NCI-H1092 (cell line): ENCODE measurements around the gene CA4.

Experiments used
- DNase-seq: peaks from one replicate; lab custom pipeline; 2025; lab: John Stamatoyannopoulos, UW

Gene CA4

GRCh38 chr17:60130466-60130865, 19.3 kb upstream of the CA4 start:
- DNase-seq, result no peak

- no peak for DNase-seq
Observed at GRCh38 chr17:60134396-60135150, 15.2 kb upstream of the CA4 start.

- DNase-seq, result peak; percentile 87
Observed at GRCh38 chr17:60135151-60135950, 14.4 kb upstream of the CA4 start.

GRCh38 chr17:60135951-60136666, 13.7 kb upstream of the CA4 start:
- no peak for DNase-seq

- DNase-seq, result no peak
Observed at GRCh38 chr17:60137731-60138130, 12.0 kb upstream of the CA4 start.

GRCh38 chr17:60138769-60139437, 10.9 kb upstream of the CA4 start:
- no peak for DNase-seq

- no peak for DNase-seq
Observed at GRCh38 chr17:60139438-60140285, 10.1 kb upstream of the CA4 start.

GRCh38 chr17:60141111-60142018, 8.4 kb upstream of the CA4 start:
- no peak for DNase-seq

GRCh38 chr17:60142872-60143499, 6.8 kb upstream of the CA4 start:
- DNase-seq, result peak; percentile 77

GRCh38 chr17:60145006-60145935, 4.5 kb upstream of the CA4 start:
- no peak for DNase-seq

- no peak for DNase-seq
Observed at GRCh38 chr17:60146206-60146605, 3.6 kb upstream of the CA4 start.

GRCh38 chr17:60147553-60148223, 2.1 kb upstream of the CA4 start:
- no peak for DNase-seq

- no peak for DNase-seq
Observed at GRCh38 chr17:60148373-60148772, 1.4 kb upstream of the CA4 start.

- DNase-seq, result no peak
Observed at GRCh38 chr17:60151355-60151754, 1.6 kb downstream of the CA4 start.

- DNase-seq, result no peak
Observed at GRCh38 chr17:60153606-60154390, 4.0 kb downstream of the CA4 start.

- DNase-seq, result no peak
Observed at GRCh38 chr17:60154616-60155426, 5.0 kb downstream of the CA4 start.
